SIG-M5 treated with dmso at 0.1 percent for 504 hours (cell line): Measurements from ENCODE around the gene EPHB6.

ENCODE experiments used
- DNase-seq: peaks from one replicate; lab custom pipeline; 2025; ENCODE audit not compliant: unreplicated experiment; lab: John Stamatoyannopoulos, UW

EPHB6 gene

DNA sequence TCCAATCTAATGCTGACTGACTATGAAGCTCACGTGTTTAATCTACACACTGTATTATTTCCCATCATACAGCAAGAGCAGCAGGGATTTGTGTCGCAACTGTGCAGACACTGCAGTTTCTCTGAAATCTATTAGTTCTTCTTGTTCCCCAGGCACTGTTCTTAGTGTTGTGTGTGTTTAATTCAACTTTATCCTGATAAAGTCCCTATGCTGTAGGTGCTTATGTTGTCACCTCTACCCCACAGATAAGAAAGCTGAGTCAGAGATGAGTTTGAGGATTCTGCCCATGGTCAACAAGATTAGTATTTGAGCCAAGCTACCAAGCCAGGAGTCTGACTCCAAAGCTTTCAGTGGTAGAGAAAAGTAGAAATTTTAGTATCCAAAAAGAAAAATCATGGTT lies 22.5 kb upstream of the EPHB6 start:
- no peak for DNase-seq

DNA sequence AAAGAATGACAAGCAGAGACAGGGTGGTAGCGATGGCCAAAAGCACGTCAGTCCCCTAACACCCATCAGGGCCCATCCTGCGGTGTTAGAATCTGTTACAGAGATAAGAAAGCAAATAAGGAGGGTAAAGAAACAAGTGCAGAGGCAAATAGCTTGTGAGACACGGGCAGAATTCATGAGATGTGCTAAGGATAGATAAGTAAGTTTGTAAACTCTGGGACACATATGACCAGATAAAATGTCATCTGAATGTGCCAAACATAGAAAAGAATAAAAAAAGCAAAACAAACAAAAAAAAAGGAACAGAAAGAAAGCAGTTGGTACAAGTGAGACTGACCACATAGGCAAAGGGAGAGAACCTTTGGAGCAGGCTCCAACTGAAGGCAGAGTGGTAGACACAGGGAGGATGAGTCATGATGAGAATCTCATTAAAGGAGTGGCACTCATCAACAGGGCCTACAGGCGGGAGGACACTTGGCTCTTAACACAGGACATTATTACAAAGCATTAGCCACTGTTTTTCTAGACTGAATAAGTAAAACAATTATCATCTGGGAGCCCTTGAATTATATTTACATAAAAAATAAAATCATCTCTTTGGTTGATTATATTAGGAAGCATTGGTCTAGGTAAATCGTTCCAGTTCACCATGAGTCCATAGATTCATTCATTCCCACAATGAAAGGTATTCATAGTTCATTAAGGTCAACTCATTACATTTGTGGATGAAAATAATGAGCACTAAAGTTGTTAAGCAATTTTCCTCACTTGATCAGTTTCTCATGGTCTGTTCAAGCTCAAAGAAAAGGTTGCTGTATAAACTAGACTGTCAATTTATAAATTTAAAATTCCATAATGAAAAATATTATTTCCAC lies 21.5 kb upstream of the EPHB6 start:
- no peak for DNase-seq

GRCh38 chr7:142835487-142835886 lies 19.4 kb upstream of the EPHB6 start:
- no peak for DNase-seq

DNA sequence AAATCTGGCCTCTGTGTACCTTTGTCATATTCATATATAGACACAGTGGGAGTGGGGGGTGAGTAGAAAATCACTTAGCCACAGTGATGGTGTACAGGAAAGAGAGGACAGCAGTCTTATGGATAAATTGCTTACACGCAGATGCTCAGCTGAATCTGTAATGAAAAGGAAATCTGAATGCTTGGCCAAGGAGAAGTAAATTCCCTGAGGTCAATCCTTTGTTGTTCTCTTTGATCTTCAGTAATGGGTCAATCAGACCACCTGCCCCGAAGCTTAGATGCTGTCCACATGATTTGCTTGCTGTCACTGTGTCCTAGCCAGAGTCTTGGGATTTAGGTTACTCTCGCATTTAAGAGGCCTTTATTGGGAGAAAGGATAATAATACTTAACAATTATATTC lies 18.4 kb upstream of the EPHB6 start:
- no peak for DNase-seq

DNA sequence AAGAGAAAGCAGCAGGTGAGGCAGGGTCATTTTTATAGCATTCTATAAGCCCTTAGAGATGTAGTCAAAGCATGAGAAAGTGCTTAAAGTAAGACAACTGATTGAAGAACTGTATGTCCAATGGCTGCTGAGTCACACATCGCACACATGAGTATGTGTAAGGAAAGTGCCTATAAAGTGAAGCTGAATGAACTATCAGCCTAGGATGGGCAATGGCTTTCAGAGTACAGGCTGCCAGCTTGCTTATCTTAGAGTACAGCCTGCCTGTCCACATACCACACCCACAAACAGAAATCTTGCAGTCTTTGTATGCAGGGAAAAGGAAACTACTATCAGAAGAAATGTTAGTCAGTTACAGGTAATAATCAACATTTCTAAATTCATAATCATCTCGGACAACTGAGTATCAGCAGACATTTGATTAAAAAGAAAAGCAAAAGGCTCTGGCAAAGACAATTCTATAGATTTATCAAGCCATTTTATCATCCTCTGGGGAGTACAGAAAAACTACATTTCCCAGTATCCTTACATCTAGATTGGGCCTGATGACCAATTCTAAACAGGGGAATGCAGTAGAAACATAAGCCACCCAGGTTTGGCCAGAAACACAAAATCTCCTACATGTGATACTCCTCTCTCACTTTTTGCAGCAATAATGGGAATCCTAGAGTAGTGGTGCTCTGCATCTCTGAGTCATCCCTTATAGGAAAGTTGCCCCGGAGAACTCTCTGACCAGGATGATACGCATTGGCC lies 16.2 kb upstream of the EPHB6 start:
- no peak for DNase-seq

- DNase-seq, result no peak
Measured at GRCh38 chr7:142842251-142842766, 12.6 kb upstream of the EPHB6 start.

DNA sequence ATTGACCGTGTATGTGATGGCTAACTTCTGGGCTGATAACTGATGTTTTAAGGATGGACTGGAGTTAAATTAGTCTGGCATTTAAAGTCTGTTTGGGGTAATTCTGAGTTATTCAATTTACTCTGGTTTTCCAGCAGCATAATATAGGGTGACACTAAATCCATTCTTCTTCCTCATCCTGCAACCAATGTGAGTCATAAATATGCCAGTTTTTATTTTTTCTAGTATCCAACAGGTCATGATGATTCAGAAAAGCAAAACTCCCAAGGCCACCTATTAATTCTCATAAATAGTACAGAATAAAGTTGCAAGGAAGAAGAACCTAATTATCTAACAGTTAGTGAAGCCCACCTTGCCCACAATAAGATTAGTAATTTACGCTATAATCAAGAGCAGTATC lies 7.5 kb upstream of the EPHB6 start:
- DNase-seq, result no peak

DNA sequence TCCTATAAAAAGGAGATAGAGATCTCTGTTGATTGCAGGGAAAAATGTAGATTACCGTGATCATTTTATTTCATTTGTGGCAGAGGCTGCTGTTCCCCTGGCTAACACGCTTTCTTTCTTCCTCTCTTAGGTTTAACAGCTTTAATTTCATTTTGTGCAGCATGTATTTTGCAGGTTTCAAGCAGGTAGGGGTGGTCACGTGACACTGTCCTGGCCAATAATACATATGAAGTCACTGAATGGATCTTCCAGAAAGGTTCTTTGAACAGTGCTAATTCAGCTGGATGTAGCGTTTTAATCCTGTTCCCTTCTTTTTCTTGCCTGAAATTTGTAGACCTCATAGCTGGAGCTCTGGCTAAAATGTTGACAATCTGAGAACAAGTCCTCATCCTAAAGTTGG lies 3.6 kb upstream of the EPHB6 start:
- DNase-seq, result no peak

DNA sequence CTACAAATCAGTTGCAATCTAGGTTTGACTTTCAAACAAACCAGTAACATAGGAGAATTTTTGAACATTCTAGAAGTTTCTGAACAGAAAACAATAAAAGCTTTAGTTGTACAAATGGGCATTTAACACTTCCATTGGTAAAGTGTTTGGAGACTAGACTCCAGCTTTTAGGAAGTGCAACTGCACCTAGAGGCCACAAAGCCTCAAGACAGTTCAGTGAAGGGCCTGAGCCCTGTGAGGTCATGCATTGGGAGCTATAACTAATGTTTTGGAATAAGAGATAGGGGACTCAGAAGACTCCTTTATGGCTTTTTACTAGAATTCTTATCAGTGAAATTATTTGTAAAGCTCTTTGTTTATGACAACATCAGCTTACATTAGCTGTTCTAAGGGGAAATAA lies 3.0 kb upstream of the EPHB6 start:
- DNase-seq, result no peak

DNA sequence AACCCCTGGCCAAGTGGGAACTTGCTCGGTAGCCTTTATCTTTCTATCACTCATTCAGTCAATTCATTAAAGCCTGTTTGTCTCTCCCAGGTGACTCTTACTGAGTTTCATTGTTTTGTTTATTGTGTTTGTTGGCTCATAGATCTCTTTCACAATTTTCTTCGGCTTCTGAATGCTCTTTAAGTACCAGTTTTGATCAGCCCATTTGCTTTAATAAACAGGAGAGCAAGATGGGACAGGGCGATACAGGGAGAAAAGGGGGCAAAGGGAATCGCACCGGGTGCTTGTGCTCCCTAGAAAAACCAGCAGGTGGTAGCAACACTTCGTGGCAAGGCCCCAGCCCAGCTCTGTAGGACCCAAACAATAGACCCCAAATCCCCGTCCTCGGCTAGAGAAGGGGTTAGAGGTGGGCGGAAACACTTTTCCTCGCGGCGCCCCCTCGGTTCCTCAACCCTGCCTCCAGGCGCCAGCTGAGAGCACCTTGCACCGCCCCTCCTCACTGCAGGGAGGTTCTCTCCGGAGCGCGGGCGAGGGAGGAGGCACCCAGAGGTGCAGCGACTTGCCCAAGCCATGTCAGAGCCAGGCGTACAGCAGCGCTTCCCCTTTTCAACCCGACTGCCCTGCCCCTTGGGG lies 1.0 kb upstream of the EPHB6 start:
- DNase-seq, result peak; percentile 85

DNA sequence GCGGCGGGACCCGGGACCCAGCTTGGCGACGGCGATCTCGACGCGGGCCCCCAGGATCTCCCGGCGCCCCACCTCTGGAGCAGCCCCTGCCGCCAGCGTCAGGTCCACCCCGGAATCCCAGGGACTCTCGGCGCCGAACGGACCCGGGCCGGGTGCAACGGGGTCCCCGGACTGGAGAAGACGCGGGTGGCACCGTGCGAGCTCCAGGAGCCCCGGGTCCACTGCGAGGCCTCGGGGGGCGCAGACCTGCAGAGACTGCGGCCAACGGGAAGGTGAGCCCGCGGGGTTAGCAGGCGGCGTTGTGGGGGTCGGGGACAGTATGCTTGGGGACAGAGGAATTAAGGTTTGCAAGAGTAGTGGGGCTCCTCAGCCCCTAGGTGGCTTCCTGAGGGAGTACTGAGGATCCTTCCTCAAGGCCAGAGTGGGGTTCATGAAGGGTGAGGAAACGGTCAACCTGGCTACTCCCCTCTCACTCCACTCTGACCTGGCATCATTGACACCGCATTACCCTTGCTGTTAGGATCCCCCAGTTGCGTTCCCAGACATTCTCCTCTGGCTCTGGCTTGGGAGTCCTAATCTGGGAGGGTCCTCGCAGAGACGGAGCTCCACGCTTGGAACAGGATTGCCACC lies 353 bp downstream of the EPHB6 start:
- no peak for DNase-seq

GRCh38 chr7:142855756-142856564 lies 1.1 kb downstream of the EPHB6 start:
- DNase-seq, result no peak

DNA sequence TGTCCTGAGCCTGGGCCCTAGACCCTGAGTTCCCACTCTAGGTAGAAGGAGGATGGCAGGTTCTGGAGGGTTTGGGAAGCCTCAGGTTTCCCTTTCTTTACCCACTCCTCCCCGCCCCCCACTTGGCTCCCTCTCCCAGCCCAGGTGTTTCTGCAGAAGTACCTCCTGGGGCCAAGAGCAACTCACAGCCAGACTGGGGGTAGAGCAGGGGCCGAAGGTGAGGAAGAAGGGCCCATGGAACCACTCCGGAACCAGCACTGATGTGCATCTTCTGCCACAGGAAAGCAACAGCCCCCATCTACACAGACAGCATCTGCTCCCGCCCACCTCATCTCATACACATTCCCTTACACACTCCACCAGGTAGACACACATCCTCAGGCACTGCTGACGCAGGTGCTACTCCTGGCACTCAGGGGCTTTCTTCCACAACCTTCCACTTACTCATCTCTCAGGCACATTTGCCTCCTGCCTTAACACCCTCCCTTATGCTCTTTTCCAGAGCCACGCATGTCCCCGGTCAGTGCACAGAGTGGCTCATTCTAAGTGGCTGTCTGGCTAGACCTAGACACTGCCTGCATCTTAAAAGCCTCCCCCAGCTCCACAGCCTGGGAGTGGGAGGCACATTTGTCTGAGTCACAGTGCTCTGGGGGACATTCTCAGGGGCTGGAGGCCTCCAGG lies 1.8 kb downstream of the EPHB6 start:
- no peak for DNase-seq

- no peak for DNase-seq
Measured at GRCh38 chr7:142857625-142858024, 2.7 kb downstream of the EPHB6 start.

GRCh38 chr7:142859411-142859810 lies 4.5 kb downstream of the EPHB6 start:
- no peak for DNase-seq

DNA sequence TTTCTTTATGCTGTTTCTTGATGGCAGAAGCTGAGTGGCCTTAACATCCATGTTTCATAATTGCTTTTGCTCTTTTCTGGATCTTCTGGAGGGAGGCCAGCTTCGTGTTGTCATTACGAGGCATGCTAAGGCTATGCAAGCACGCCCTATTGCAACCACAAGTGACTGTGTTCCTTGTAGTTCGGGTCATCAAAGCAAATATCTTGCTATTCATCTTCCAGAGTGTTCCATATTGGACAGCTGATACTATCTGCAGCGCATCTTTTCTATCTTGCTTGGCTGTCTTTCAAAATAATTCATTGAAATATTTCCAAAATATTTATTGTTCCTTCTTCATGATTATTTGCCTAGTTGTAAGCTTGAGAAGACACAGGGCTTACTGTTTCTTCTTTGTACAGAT lies 5.0 kb downstream of the EPHB6 start:
- DNase-seq, result no peak

- no peak for DNase-seq
Measured at GRCh38 chr7:142860968-142861367, 6.1 kb downstream of the EPHB6 start.

GRCh38 chr7:142862351-142862750 lies 7.5 kb downstream of the EPHB6 start:
- DNase-seq, result no peak

- DNase-seq, result no peak
Measured at GRCh38 chr7:142862786-142863400, 8.0 kb downstream of the EPHB6 start.
